DMS153 treated with DMSO at 0.1 percent for 48 hours (cell line): ENCODE measurements around the gene DUSP23.

ENCODE experiments used
- DNase-seq: peaks from one replicate; lab custom pipeline; 2025; ENCODE audit not compliant: unreplicated experiment; lab: John Stamatoyannopoulos, UW

Gene DUSP23

GRCh38 chr1:159783724-159784123, 3.0 kb downstream of the DUSP23 start:
- DNase-seq, result no peak

GRCh38 chr1:159786465-159786864, 5.7 kb downstream of the DUSP23 start:
- DNase-seq, result no peak

- DNase-seq, result no peak
Observed at GRCh38 chr1:159786966-159787365, 6.2 kb downstream of the DUSP23 start.

- peak; percentile 52 for DNase-seq
Observed at GRCh38 chr1:159790237-159790917, 9.6 kb downstream of the DUSP23 start.

GRCh38 chr1:159791031-159791430, 10.3 kb downstream of the DUSP23 start:
- no peak for DNase-seq

- DNase-seq, result no peak
Observed at GRCh38 chr1:159791461-159791860, 10.7 kb downstream of the DUSP23 start.

GRCh38 chr1:159795534-159795933, 14.8 kb downstream of the DUSP23 start:
- no peak for DNase-seq

- peak; percentile 95 for DNase-seq
Observed at GRCh38 chr1:159798893-159799292, 18.1 kb downstream of the DUSP23 start.

GRCh38 chr1:159799446-159799985, 18.8 kb downstream of the DUSP23 start:
- DNase-seq, result no peak

- no peak for DNase-seq
Observed at GRCh38 chr1:159800177-159800930, 19.6 kb downstream of the DUSP23 start.

- no peak for DNase-seq
Observed at GRCh38 chr1:159802111-159802510, 21.3 kb downstream of the DUSP23 start, which contains the start of gene FCRL6. Gene FCRL6, plus strand, starts transcription at chr1:159802360. Its CDS starts 65 bp downstream, at chr1:159802425.

GRCh38 chr1:159803956-159804689, 23.4 kb downstream of the DUSP23 start:
- DNase-seq, result no peak

- no peak for DNase-seq
Observed at GRCh38 chr1:159804924-159805323, 24.2 kb downstream of the DUSP23 start.

GRCh38 chr1:159815926-159816325, 35.2 kb downstream of the DUSP23 start:
- no peak for DNase-seq

GRCh38 chr1:159817276-159818041, 36.7 kb downstream of the DUSP23 start:
- DNase-seq, result peak; percentile 98

GRCh38 chr1:159821171-159821867, 40.6 kb downstream of the DUSP23 start:
- no peak for DNase-seq

GRCh38 chr1:159823406-159823805, 42.6 kb downstream of the DUSP23 start:
- no peak for DNase-seq

GRCh38 chr1:159825564-159825963, 44.8 kb downstream of the DUSP23 start:
- DNase-seq, result no peak

GRCh38 chr1:159826441-159827101, 45.8 kb downstream of the DUSP23 start, which contains the start of gene SLAMF8:
Gene SLAMF8, plus strand, starts transcription at chr1:159826873. Its CDS starts 26 bp downstream, at chr1:159826899.
- DNase-seq, result no peak
